DMS53 treated with DMSO at 0.1 percent for 48 hours (cell line): ENCODE data around the gene YWHAE.
"Not testable (repeated sequence)": the region's sequence is repeated elsewhere in the genome, so short reads cannot be mapped to it uniquely, and the experiment has no call there.

ENCODE experiments used
- DNase-seq: peaks from one replicate; lab custom pipeline; 2025; ENCODE audit not compliant: unreplicated experiment; lab: John Stamatoyannopoulos, UW

The YWHAE gene

DNA sequence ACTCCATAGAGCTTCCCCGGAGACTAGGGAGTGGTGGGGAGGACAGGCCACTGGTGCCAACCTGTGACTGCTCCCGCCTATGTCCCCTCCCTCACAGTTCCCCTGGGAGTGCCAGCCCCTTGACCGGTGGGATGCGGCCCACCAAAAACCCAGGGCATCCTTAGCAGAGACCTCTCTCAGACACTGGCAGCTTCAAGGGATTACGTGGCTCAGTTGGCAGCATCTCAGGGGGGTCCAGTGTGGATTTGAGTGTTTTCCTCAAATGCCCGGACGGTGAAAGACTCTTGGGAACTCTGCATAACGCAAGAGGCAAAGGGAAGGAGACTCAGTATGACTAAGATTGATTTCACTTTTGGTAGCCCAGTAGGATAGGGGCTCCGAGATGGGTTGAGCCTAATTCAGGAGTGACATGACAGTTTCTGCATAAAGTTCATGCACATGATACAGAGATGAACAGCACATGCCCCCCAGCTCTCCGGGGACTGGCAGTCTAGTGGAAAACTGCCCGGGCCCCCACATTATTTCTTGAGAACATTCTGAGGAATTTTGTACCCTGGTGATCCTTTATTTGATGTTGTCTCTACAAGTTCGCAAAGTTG, 70.2 kb downstream of the YWHAE start:
- no peak for DNase-seq

DNA sequence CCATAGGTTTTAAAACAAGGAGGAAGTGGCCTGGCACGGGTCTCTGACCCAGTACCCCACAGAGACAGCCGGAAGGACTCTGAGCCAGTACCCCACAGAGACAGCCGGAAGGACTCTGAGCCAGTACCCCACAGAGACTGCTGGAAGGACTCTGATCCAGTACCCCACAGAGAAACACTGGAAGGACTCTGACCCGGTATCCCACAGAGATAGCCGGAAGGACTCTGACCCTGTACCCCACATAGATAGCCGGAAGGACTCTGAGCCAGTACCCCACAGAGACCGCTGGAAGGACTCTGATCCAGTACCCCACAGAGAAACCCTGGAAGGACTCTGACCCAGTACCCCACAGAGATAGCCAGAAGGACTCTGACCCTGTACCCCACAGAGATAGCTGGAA, 71.6 kb downstream of the YWHAE start:
- DNase-seq, result no peak

DNA sequence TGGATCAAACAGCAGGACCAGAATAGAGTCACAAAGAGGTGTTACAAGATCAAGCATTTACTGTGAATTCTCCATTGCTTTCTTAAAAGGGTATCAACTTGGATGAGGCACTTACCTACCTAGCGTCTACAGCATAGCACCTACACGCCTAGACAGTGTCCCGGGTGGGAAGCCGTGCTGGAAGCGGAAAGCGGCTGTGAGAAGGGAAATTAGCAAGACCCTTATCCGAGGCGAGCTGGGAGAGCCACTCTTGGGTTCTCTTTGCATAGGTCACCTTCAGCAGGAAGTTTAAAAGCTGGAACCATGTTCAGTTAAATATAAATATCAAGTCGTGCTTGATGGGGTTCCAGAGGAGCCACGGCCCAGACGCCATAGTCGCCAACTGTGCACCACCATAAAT, 74.3 kb downstream of the YWHAE start:
- DNase-seq, result no peak

DNA sequence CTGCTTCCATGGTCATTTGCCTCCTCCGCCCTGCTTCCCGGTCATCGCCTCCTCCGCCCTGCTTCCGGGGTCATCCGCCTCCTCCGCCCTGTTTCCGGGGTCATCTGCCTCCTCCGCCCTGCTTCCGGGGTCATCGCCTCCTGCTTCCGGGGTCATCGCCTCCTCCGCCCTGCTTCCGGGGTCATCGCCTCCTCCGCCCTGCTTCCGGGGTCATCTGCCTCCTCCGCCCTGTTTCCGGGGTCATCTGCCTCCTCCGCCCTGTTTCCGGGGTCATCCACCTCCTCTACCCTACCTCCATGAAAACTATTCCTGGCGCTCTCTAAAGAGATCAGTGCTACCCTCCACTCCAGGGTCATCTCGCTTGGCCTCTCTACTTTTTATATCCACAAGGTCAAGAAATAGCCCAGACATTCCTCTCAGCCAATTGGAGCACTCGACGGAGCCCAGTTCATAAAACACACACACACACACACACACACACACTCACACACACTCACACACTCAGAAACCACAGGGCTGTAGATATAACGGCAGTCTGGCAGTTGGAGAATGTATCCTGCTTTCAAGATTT, 75.7 kb downstream of the YWHAE start:
- DNase-seq, result no peak

DNA sequence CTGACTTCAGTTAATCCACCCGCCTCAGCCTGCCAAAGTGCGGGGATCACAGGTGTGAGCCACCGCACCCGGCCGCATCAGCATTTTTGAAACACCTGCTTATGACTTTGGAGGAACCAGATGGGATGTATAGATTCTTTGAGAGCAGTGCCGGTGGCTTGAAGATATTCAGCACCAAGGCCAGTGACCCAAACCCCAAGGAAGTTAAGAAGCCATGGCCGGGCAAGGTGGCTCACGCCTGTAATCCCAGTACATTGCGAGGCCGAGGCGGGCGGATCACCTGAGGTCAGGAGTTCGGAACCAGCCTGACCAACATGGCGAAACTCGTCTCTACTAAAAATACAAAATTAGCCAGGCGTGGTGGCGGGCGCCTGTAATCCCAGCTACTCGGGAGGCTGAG, 76.7 kb downstream of the YWHAE start:
- DNase-seq, result no peak

DNA sequence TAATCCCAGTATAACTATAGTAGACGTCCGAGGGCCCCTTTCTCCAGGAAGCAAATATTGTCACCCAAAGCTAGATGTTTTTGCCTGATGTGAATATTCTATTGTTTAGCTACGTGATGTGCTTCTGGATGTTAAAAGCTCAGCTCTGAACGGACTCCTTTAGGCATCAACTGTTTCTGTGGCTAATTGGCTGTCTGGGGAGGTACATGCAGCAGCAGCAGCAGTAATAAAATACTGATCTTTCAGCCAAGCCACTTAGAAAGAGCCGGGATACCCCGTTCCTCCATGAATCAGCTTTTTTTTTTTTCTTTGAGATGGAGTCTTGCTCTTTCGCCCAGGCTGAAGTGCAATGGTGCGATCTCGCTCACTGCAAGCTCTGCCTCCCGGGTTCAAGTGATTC, 77.5 kb downstream of the YWHAE start:
- no peak for DNase-seq

DNA sequence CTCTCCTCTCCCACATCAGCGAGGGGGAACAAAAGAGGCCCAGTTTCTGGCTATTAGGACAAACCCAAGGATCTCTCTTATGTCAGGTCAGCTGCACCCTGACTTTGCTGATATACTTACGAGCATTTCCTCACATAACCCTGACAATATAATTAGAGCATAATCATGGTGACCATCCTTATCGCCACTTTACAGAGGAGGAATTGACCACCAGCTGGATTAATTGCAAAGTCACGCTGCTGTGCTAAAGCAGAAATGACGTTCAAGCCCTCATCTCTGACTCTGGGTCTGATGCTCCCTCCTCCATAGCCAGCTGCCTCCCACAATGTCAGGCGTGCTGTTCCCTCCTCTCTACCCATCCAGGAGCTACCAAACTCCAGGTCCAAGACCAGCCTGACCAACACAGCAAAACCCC, 78.0 kb downstream of the YWHAE start:
- DNase-seq, result no peak

DNA sequence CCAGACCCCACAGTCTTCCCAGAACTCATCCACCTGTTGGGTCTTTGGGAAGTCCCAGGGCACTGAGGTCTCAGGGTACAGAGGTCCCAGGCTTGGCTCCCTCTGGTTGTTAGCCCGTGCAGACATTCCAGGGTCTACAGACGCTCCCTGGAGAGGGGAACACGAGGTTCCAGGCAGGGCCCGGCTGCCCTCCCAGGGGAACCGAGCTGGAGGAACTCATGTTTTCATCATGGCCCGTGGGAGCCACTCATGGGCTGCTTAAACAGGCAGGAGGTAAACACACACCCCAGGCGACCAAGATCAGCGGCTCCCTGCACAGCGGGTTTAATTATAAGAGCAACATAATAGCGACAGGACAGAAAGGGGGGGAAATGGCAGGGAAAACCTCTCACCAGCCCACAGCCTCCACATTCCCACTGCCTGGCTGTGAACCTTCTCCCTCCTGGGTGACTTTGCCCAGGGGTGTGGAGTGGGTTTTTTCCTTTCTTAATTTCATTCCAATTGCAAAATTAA, 84.1 kb downstream of the YWHAE start:
- DNase-seq, result no peak

DNA sequence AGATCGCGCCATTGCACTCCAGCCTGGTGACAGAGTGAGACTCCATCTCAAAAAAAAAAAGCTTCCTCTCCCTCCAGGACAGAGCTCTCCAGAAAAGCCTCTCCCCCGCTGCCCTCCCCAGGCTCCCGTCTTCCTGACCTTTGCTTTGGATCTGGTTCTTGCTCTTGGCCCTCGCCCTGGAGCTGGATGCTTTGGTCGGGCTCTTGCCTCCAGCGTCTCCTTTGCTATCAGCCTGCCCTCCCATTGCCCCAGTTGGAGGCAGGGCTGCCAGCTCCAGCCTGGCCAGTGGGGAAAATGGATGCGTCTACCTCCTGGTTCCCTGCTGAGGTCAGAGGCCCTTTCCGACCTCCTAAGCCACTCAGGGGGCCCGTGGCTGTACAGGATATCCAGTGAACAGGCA, 84.6 kb downstream of the YWHAE start:
- DNase-seq, result no peak

DNA sequence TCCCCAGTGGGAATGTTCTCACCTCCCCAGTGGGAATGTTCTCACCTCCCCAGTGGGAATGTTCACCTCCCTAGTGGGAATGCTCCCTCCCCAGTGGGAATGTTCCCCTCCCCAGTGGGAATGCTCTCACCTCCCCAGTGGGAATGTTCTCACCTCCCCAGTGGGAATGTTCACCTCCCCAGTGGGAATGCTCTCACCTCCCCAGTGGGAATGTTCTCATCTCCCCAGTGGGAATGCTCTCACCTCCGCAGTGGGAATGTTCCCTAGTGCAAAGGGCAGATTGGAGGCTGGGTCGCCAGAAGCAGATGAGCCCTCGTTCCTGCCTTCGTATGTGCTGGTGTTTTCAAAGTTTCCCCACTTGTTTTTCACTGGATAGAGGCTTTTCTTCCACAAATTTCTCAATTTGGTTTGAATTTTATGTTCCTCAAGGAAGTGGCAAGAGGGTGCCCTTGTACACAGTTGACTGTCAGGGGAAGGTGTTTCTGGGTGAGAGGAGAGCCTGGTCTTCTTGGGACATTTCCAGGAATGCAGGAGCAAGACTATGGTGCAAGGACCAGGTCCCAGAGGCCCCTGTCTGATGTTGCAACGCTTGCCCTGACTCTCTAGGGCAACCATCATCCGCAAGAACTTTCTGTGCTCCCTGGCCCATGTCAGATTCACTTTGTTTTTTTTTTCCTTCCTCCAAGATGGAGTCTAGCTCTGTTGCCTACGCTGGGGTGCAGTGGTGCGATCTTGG, 86.6 kb downstream of the YWHAE start:
- DNase-seq, result no peak

DNA sequence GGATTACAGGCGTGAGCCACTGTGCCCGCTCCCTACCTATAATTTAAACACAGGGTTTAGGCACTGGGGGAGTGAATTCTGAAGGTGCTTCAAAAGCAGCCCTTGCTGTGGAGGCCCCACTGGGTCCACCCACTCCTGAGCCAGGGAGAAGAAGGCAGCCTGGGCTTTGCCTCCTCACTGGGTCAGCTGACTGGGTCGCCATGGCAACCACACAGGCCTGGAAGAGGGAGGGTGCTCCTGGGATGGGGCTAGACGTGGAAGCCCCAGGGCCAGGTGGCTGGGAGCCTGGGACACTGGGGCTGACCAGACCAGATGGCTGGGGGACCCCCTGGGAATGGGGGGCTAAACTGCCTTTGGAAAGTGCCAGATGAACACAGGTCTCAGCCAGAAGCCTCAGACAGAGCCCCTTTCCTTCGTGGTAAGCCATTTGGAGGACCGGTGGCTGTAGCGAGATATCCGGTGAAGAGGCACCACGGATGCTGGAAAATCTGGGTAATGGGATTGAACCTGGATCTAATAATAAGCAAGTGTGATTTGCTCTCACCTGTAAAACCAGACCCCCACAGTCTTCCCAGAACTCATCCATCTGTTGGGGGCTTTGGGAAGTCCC, 87.7 kb downstream of the YWHAE start:
- no peak for DNase-seq

DNA sequence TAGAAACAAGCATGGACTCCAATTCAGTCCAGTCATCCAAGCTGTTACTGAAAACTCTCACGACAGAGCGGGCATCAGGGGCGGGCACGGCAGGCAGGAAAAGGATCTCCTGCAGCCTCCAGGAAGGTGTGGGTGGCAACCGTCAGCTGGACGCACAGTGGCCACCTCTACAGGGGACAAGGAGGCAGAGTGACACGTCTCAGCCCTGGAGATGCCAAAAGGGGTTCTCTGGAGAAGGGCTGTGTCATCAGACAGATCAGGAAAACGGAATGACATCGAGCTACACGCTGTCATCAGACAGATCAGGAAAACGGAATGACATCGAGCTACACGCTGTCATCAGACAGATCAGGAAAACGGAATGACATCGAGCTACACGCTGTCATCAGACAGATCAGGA, 92.2 kb downstream of the YWHAE start:
- DNase-seq, result not testable (repeated sequence)

DNA sequence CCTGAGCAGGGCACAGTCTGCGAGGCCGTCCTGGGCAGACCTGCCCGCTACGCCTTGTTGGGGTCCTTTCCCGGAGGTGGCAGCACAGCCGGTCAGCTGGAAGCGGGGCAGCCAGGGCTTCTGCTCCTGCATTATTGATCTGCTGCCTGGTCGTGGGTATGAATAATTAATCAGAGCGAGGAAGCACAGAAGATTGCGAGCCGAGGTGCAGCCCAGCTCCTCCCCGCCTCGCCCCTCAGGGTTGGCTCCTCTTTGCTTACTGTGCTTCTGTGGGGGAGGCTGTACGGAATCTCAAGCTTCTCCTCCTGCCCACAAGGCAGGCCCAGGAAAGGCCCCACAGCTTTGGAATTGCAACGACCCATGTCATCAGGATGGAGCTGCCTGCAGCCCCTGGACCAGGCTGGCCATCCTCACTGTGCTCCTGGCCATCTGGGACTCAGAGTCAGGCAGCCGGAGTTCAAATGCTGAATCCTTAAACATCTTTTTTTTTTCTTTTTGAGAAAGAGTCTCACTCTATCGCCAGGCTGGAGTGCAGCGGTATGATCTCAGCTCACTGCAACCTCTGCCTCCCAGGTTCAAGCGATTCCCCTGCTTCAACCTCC, 95.0 kb downstream of the YWHAE start:
- DNase-seq, result no peak

DNA sequence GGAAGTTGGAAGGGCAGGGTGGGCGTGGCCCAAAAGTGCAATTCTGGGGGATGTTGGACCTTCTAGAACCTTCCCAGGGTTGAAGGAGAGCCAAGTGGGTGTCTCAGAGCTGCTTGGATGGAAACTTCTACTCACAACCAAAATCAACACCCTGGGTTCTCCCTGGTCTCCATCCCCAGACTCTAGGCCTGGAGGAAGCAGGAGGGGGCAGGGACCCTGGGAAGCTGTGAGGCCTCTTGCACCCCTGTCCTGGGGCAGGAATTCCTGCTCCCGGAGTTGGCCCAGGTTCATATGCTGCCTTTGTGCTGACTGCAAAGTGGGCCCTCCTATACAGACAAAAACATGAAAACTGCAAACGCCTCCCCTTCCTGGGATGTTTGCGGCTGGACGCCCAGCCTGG, 95.5 kb downstream of the YWHAE start:
- DNase-seq, result no peak

DNA sequence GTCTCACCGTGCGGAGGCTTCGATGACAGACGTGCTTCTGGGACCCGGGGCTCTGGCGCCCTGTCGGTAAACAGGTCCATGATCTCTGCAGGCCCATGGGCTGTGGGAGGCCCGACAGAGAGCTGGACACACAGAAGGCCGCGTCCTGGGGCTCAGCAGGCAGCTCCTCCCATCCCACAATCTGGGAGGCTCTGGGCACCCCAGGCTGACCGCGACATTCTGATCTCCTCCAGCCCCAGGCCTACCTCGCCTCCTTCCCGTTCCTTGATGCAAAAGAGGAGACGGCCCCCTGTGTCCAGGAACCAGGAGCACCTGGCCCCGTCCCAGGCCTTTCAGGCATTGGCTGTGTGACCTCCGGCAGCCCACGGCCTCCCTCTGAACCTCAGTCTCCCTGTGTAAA, 97.3 kb downstream of the YWHAE start:
- no peak for DNase-seq

DNA sequence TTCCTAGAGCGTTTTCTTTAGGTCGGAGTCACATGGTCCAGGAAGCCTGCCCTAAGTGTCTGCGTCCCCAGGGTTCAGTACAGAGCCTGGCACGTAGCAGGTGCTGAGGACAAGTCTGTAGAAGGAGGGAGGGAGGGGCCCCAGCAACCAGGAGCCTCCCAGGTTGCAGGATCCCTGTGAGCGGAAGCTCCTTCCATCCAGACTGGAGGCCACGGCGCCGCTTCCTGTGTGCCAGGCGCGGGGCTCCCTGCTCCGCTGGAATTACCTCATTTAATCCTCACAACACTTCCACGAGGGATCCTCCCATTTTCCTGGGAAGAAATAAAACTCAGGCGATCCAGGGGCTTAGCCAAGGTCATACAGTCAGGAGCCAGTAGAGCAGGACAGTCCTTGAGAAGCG, 98.5 kb downstream of the YWHAE start:
- DNase-seq, result no peak

DNA sequence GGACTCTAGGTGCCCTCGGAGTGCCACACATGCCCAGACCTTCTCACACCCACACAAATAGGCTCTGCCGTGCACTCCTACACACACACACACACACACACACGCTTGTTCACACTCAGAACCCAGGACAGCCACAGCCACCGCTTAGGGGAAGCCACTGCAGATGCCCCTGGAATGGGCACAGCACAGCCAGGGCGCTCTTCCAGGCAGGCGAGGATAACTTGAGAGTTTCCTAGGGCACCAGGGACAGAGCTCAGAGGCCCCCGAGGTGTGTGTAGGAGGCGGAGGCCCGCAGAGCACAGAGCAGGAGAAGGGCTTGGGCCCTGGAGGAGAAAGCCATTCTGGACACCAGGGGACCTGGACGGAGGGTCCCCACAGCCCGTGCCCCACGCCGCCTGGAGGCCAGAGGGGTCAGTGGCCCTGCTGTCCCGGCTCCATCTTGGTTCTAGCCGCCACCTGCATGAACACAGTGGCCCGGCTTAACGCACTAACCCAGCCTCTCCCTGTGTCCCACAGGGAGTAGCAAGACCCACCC, 99.6 kb downstream of the YWHAE start:
- no peak for DNase-seq

DNA sequence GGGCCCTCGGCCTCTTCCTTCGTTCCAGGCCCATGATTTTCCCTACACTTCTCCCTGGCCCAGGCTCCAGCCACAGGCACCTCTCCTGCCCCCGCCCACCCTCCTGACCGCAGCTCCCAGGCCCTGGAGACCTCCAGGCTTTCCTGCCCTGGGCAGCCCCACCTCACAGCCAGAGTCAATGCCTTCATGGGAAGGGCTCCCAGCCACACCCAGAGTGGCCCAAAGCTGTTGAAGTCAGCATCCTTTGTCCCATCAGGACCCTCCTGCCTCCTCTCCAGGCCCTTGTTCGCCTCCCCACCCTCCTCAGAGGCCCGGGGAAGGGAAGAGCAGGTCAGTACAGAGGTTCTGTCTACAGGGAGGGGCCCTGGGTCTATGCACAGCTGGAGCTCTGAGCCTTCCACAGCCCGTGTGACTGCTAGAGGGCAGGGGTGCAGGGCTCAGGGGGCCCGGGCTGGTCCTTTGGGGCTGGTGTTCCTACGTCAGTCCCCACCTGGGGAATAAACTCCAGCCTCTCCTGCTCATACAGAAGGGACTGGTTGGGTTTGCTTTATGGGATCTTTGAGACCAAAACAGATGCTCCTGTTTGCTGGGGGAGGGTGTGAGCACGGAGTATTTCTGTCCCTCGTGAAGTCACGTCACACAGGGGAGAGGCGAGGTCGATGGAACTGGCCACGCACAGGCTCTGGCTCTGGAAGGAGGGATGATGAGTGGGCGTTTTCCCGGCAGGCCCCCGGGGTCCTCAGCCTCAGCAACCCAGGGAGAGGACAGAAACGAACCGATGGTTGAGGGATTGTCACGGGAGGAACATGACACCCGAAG, 100.3 kb downstream of the YWHAE start:
- no peak for DNase-seq

DNA sequence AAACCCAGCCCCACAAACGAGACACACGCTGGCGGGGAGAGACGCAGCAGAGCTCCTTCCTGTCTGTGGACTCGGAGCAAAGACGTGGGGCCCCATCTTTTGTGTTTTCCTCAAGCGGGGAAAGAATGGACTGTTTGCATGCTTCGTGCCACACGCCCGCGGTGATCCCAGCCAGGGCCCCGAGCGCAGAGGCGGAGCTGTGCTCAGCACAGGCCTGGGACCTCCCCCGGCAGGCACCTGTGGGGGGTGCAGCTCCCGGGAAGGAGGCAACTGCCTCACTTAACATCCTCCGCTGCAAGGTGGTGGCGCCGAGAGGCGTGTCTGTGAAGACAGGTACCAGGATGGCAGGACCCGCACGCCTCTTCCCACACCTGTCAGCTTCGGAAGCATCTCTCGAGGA, 101.4 kb downstream of the YWHAE start:
- no peak for DNase-seq
